ENCODE measurements around the gene SHH.
"Not testable (repeated sequence)": the region's sequence is repeated elsewhere in the genome, so short reads cannot be mapped to it uniquely, and the experiment has no call there.

Gene SHH

DNA sequence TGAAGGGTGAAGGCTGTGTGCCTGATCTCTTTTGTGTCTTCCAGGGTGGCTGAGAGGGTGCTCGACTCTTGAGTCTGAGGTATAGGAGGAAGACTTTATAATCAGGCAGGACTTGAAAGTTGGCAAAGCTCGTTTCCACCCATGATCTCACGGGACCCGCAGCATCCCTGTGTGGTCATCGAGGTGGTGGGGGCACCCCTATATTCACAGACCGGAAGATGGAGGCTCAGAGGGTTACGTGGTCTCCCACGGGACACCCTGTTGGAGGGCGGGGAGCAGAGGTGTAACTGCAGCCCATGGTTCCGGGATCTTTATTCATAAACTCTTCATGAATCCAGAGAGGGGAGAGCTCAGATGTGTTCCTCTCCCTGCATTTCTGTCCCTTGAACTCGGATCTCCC, 9.6 kb upstream of the SHH start:
- DNase-seq (ENCODE audit: low read depth, low spot score), result no peak
- no peak overlapping the region for H3K27ac ChIP-seq

GRCh38 chr7:155820788-155821187, 8.5 kb upstream of the SHH start:
- DNase-seq (ENCODE audit: low read depth, low spot score), result no peak
- no peak overlapping the region for H3K27ac ChIP-seq

GRCh38 chr7:155820246-155820645, 8.0 kb upstream of the SHH start:
- DNase-seq (ENCODE audit: low read depth, low spot score), result no peak
- H3K27ac ChIP-seq, result no peak overlapping the region

DNA sequence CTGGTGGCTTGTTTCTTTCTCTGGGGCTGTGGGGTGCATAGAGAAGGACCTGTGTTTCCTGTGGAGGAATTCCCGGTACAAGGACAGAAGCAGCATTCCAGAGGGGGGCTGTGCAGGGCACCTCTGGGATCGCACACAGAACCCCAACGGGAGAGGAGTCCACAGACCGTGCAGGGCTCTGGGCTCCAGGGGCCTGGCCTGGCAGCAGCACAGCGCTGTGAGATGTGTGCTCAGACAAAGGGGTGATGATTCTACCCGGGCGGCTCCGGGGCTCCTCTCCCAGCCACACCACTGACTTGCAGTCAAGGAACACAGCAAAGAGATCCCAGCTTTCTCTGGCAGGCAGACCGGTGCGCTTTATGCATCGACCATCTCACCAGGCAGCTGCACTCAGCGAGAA, 6.9 kb upstream of the SHH start:
- H3K27ac ChIP-seq, result no peak overlapping the region
- DNase-seq (ENCODE audit: low read depth, low spot score), result no peak

GRCh38 chr7:155818820-155819168, 6.5 kb upstream of the SHH start:
- DNase-seq (ENCODE audit: low read depth, low spot score), result no peak
- no peak overlapping the region for H3K27ac ChIP-seq

DNA sequence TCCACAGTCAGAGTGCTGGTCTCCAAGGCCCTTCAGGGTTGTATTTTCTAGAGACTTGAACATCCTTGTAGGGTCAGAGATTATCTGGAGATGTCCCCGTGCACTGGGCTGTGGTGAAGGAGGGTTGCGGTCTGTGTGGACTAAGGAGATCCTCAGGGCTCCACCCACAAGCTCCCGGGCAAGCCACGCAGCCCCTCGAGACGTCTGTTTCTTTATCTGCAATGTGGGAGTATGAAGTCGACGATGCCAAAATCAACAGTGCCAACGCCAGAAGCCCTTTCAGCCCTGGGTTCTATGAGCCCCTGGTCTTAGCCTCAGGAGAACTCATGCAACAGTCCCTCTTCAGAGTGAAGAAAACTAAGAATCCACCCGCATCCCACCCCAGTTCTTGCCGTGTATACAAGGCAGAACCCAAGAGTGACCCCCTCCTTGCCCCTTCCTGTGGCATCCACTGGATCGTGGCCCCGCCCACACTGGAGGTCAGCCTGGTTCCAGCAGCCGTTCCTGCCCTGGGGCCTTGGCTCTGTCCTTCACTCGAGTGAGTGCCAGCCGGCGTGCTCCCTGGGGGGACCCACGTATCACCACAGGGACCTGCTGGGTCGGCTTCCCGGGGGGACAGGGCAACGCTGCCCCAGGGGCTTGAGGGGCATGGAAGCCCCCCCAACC, 6.0 kb upstream of the SHH start:
- no peak overlapping the region for H3K27ac ChIP-seq
- DNase-seq (ENCODE audit: low read depth, low spot score), result no peak

DNA sequence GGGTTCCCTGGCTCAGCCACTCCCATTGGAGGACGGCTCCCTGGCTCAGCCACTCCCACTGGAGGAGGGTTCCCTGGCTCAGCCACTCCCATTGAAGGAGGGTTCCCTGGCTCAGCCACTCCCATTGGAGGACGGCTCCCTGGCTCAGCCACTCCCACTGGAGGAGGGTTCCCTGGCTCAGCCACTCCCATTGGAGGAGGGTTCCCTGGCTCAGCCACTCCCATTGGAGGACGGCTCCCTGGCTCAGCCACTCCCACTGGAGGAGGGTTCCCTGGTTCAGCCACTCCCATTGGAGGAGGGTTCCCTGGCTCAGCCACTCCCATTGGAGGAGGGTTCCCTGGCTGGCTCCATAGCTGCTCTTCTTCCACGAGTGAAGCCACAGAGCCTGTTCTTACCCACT, 5.3 kb upstream of the SHH start:
- DNase-seq (ENCODE audit: low read depth, low spot score); H3K27ac ChIP-seq: not testable (repeated sequence)

GRCh38 chr7:155816996-155817395, 4.7 kb upstream of the SHH start:
- no peak overlapping the region for H3K27ac ChIP-seq
- no peak for DNase-seq (ENCODE audit: low read depth, low spot score)

GRCh38 chr7:155816192-155816508, 3.9 kb upstream of the SHH start:
- no peak overlapping the region for H3K27ac ChIP-seq
- DNase-seq (ENCODE audit: low read depth, low spot score), result no peak

DNA sequence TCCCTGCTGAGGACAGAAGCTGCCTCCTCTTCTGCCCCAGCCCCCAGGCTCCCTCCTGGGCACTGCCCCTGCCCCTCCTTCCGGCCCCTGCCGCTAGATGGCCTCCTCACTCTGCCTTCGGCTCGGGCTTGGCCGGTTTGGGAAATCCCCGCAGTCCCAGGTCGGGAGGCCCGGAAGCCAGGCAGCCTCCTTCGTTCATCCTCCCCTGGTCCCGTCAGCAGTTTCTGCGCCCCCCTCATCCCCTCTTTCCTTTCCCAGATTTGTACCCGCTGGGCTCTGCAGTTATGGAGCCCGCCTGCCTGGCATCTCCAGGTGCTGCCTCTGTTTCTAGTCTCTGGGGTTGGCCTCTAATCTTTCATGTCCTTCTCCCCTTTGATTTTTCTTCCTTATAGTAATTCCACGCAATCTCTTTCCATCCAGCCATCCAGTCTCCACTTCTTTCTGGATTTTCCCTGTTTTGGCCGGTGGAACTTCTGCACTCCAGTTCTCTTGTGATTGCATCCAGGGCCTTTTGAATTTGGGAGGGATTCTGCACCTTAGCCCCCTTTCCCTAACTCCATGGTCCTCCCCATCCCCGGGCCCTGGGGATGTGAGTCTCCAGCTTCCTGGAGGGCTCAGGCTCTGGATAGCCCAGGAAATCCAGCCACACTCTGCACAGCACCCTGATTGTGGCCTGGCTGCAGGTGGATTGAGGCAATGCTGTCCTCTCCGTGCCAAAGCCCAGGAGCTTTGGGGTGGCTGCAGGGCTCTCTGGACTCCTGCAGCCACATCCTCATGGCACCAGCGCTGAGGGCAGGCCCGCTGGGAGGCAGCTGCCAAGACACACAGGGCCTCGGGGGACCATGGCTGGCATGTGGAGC, 3.3 kb upstream of the SHH start:
- H3K27ac ChIP-seq, result no peak overlapping the region
- DNase-seq (ENCODE audit: low read depth, low spot score), result no peak

DNA sequence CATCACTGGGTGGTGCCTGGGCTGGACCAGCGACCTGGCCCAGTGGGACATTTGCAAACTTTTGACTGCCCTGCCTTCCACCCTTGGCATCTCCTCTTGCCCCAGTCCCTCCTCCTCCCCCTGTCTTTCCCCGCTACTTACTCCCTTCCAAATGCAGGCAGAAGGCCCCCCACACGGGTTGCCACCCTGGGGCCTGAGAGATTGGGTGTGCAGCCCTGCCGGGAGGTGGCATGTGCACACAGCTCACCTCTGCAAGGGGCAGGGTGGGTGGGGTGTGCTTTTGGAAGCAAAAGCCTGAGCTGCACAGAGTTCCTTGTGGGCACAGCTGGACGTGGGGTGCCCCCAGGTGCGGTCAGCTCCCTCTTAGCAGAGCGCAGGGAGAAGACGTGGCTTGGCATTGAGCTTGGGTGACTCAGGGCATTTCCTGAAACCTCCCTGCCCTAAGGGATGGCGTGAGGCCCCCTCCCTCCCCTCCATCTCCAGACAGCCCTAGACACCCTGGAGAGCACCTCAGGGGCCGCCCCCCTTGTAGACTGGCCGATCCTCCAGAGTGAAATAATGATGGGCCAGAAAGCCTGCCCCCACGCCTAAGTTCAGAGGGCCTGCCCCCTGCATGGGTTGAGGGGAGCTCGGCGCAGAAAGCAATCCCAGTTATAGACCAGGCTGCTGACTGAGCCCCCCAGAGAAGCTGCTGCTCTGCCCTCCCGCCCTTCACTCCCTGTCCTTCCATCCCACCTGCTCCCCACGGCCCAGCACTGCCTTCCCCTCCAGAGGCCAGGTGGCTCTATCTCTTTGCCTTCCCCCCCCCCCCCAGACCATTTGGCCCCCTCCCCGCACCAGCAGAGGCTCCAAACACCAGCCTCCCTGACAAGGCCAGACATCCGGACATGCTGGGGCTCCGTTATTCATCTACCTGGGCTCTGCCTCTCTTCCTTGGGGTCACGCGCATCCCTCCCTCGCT, 2.3 kb upstream of the SHH start:
- H3K27ac ChIP-seq, result no peak overlapping the region
- no peak for DNase-seq (ENCODE audit: low read depth, low spot score)

DNA sequence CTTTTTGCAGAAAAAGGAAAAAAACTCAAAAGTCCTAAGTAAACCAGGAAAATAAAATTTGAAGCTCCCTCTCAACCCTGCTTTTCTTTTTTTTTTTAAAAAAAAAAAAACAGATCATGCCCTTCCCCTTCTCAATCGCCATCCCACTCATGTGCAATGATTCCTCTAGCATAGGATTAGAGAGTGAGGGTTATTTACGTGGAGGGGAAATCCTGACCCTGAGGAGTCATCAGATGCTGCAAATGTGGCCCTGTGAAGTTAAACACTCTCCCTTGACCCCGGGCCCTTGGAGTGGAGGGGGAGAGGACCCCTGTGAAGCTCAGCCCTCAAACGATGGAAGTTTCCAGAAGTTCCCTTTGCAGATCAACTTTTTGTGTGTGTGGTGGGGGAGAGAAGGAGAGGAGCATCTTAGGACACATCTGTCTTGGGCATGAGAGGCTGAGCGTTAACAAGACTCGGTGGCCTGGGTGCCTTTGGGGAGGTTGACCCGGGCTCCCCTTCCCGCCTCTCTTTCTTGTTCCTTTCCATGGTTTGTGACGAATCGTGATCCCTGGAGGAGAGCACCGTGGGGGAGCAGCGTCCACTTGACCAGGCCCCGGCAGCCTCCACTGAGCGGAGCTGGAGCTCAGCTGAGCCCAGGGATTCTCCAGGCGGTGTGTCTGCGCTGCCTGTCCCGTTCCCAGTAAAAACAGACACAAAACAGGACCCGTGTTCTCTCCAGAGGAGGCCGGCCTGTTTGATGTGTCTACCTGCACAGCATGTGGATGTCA, 1.5 kb upstream of the SHH start:
- no peak overlapping the region for H3K27ac ChIP-seq
- no peak for DNase-seq (ENCODE audit: low read depth, low spot score)

- DNase-seq (ENCODE audit: low read depth, low spot score), result no peak
- no peak overlapping the region for H3K27ac ChIP-seq
Measured at GRCh38 chr7:155813125-155813524, 862 bp upstream of the SHH start.

DNA sequence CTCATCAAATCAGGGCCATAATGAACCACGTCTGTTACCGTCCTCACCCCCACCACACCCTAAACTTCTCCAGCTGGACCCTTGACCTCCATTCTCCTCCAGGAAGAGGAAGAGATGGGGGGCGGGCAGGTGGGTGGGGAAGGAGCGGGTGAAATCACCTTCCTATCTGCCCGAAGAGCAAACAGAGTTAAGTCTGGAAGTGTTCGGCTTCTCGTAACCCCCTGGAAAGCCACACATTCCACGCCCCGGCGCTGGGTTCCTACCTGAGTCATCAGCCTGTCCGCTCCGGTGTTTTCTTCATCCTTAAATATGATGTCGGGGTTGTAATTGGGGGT, 736 bp downstream of the SHH start:
- DNase-seq (ENCODE audit: low read depth, low spot score), result no peak
- H3K27ac ChIP-seq, result no peak overlapping the region

GRCh38 chr7:155810770-155811559, 1.3 kb downstream of the SHH start:
- no peak overlapping the region for H3K27ac ChIP-seq
- DNase-seq (ENCODE audit: low read depth, low spot score), result no peak

DNA sequence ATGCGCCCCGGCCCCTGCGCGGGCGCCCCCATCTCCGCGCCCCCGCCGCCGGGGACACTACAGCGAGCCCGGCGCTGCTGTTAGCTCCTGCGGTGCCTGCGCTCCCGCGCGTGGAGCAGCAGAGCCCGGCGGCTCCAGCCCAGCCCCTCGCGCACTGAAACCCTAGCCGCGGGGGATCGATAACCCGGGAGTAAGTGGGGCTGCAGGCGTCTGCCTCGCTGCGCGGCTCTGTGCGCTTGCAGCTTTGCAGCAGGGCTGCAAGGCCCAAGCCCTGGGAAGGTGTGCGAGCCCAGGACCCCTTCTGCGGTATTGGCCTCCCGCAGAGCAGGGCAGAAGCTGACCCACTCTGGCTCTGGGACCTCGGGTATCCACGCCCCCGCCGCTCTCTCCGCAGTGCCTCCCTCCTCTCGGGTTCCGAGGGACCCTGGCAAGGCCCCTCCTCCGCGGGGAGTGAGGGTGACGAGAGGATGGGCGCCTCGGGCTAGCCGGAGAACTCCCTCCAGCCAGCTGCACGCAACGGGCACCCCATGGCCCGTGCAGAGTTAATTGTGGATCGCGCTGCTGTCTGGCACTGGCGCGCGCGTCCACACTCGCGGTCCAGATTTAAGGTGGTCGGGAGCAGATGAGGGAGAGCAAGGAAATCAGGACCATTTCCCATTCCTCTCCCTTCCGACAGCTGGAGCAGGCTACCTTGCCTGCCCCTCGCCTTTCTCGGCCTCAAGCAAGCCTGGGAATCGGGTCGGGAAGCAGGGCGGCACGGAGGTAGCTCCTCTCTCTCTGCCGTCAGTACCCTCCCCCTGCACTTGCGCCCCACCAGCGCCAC, 2.1 kb downstream of the SHH start:
- DNase-seq (ENCODE audit: low read depth, low spot score), result no peak
- H3K27ac ChIP-seq, result no peak overlapping the region

GRCh38 chr7:155809332-155809946, 2.8 kb downstream of the SHH start:
- DNase-seq (ENCODE audit: low read depth, low spot score), result no peak

GRCh38 chr7:155808549-155809331, 3.5 kb downstream of the SHH start:
- no peak overlapping the region for H3K27ac ChIP-seq
- no peak for DNase-seq (ENCODE audit: low read depth, low spot score)

More at GRCh38 chr7:155809332-155809946, 2.8 kb downstream of the SHH start:
- no peak overlapping the region for H3K27ac ChIP-seq
